8988T (cell line): ENCODE measurements around the gene SERPINA4.

Experiments
- DNase-seq: peaks from one replicate; pipeline ENCODE4 v3.0.0; 2011

The SERPINA4 gene

GRCh38 chr14:94617366-94617941, 56.2 kb downstream of the SERPINA4 start:
- DNase-seq: no peak

- no peak for DNase-seq
Observed at GRCh38 chr14:94617988-94618822, 57.0 kb downstream of the SERPINA4 start.

- no peak for DNase-seq
Observed at GRCh38 chr14:94619297-94619696, 58.1 kb downstream of the SERPINA4 start.
